Fibroblast of villous mesenchyme (primary cell): Measurements from ENCODE around the gene TSEN2. TPM values are rescaled to one million over a fixed set of nuclear protein-coding genes. Genes with fewer than 3 reads are reported as not detected.

Source experiments
- DNase-seq: peaks from one replicate; pipeline ENCODE4 v3.0.0-alpha.2; 2010; ENCODE audit warnings: low read depth
- H3K4me3 ChIP-seq: 2 replicates; pipeline ENCODE4 v1.5.1; 2011; ENCODE audit warnings: low read depth, mild to moderate bottlenecking, low read length
- total RNA-seq: library from RNA; depleted of rRNA; stranded (reverse); fragments of >200 nt; gene quantifications from 2 replicates; pipeline ENCODE4 v1.2.3, GENCODE V29; 2012
- TF ChIP-seq, protein P1 (sequence below): IDR thresholded peaks from 2 replicates; pipeline ENCODE4 v1.5.1; 2012; ENCODE audit warnings: low read depth, mild to moderate bottlenecking, low read length; ENCODE audit not compliant: insufficient read depth

Gene TSEN2
- total RNA-seq, 1 donor = 17.3 TPM

DNA sequence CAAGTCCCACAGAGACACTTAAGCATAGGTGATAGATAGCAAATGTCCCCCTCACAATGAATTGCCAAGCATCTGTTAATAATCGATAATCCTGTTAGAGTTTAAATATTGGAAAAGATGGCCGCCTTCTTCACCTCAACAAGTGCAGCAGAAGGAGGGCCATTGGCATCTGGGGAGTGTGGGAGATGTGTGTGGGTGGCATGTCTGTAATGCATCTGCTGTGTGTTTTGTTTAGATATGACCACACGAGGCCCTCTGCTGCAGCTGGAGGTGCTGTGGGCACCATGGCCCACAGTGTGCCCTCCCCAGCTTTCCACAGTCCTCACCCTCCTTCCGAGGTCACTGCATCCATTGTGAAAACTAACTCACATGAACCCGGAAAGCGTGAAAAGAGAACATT lies 85.6 kb downstream of the TSEN2 start:
- DNase-seq = no peak
- TF ChIP-seq, protein P1, sequence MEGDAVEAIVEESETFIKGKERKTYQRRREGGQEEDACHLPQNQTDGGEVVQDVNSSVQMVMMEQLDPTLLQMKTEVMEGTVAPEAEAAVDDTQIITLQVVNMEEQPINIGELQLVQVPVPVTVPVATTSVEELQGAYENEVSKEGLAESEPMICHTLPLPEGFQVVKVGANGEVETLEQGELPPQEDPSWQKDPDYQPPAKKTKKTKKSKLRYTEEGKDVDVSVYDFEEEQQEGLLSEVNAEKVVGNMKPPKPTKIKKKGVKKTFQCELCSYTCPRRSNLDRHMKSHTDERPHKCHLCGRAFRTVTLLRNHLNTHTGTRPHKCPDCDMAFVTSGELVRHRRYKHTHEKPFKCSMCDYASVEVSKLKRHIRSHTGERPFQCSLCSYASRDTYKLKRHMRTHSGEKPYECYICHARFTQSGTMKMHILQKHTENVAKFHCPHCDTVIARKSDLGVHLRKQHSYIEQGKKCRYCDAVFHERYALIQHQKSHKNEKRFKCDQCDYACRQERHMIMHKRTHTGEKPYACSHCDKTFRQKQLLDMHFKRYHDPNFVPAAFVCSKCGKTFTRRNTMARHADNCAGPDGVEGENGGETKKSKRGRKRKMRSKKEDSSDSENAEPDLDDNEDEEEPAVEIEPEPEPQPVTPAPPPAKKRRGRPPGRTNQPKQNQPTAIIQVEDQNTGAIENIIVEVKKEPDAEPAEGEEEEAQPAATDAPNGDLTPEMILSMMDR = no peak
- no peak overlapping the region for H3K4me3 ChIP-seq

DNA sequence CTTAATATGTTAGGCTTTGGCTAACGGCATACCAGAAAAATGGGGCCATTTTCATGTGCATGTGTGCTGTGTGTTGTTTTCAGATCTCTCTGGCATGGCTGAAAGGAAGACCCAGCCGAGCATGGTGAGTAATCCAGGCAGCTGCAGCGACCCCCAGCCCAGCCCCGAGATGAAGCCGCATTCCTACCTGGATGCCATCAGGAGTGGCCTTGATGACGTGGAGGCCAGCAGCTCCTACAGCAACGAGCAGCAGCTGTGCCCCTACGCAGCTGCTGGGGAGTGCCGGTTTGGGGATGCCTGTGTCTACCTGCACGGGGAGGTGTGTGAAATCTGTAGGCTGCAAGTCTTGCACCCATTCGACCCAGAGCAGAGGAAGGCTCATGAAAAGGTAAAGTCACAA lies 87.7 kb downstream of the TSEN2 start:
- no peak overlapping the region for H3K4me3 ChIP-seq
- TF ChIP-seq, protein P1 = no peak
- DNase-seq = no peak

DNA sequence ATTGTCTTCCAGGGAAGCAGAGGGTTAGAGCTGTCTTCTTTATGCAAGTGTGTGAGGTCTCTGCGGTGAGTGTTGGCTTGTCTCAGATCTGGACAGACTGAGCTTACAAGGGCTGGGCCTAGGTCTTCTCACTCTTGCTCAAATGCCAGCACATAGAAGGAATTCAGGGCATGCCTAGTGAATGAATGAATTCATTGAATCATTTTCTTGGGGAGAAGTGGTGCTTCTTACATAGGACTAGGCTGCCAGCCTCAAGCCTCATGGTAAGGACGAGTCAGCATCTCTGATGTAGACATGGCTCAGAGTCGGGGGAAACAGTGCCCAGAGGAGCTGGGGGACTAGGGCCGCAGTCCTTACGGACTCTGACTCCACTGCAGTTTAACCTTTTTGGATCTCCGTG lies 89.9 kb downstream of the TSEN2 start:
- H3K4me3 ChIP-seq = no peak overlapping the region
- no peak for DNase-seq
- TF ChIP-seq, protein P1 = no peak

DNA sequence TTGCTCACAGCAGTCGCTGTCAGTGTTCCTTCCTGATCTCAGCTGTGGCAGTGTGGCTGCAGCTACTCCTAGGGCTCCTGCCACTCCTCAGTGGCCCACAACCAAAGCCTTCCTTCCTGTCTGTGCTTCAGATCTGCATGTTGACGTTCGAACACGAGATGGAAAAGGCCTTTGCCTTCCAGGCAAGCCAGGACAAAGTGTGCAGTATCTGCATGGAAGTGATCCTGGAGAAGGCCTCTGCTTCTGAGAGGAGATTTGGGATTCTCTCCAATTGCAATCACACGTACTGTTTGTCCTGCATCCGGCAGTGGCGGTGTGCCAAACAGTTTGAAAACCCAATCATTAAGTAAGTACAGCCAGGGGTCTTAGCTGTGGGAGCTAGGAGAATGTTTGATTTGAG lies 90.4 kb downstream of the TSEN2 start:
- TF ChIP-seq, protein P1 = no peak
- no peak overlapping the region for H3K4me3 ChIP-seq
- DNase-seq = no peak

DNA sequence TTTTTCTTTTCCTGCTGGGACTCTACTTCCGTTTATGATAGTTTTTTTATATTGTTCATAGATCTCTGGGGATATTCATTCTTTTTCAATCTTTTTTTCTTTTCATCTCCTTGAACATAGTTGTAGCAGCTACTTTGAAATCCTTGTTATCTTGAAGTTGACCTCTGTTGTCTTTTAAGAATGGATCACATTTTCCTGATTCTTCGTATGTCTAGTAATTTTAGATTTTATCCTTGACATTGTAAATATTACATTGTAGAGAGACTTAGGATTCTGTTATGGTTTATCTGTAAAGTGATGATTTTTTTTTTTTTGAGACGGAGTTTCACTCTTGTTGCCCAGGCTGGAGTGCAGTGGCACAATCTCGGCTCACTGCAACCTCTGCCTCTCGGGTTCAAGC lies 93.1 kb downstream of the TSEN2 start:
- DNase-seq = no peak
- TF ChIP-seq, protein P1 = no peak

DNA sequence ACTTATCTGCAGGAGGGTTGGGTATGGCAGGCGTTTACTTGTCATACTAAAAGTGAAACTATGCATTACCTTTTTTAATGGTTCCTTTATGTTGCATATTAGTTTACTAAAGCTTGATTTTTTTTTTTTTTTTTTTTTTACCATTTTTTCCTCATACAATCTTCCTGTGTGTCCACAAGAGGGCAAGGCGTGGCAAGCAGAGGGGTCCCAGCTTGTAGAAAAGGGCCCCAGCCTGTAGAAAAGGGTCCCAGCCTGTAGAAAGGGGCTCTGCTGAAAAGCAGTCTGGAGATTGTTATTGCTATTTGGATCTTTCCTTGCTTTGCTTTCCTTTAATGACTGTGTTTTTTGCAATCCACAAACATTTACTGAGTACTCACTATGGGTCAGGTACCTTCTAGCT lies 94.5 kb downstream of the TSEN2 start:
- no peak for DNase-seq
- TF ChIP-seq, protein P1 = peak; percentile 21
- no peak overlapping the region for H3K4me3 ChIP-seq

More for the DNA sequence above, 93.1 kb downstream of the TSEN2 start:
- no peak overlapping the region for H3K4me3 ChIP-seq

DNA sequence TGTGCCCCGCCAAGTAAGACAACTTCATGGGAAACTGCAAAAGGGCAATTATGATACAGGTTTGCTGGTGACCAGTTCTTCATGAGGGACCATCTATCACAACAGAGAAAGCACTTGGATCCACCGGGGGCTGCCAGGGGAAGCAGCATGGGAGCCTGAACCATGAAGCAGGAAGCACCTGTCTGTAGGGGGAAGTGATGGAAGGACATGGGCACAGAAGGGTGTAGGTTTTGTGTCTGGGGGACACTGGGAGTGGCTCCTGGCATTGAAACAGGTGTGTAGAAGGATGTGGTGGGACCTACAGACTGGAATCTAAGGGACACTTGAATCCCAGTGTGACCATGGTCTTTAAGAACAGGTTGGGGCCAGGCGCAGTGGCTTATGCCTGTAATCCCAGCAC lies 95.2 kb downstream of the TSEN2 start:
- no peak overlapping the region for H3K4me3 ChIP-seq
- DNase-seq = no peak
- TF ChIP-seq, protein P1 = no peak
